Lower leg skin (tissue), 3 donors: Measurements from ENCODE around the gene CTSH.

Experiments
- POLR2A ChIP-seq, 2 donors: fragments of 450-650 bp; IDR thresholded peaks; one replicate each; pipeline ENCODE4 v1.6.1; 2016 to 2017; ENCODE audit warnings: antibody characterized with exemption in 2 of 2, mild to moderate bottlenecking in 1 of 2, moderate library complexity in 1 of 2
- TF ChIP-seq, protein P1 (sequence below), 3 donors: fragments of 450-650 bp; IDR thresholded peaks; one replicate each; pipeline ENCODE4 v1.5.1; 2016; ENCODE audit warnings: antibody characterized with exemption in 3 of 3, mild to moderate bottlenecking in 3 of 3, moderate library complexity in 2 of 3

DNA sequence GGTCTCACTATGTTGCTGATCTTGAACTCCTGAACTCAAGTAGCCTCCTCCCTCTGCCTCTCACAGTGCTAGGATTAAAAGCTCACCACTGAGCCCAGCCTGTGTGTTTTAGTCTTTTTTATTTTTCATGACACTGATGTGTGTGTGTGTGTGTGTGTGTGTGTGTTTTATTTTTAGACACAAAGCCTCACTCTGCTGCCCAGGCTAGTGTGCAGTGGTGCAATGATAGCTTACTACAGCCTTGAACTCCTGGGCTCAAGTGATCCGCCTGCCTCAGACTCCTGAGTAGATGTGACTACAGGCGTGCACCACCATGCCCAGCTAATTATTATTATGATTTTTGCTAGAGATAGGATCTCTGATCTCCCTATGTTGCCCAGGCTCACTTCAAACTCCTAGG is 23.3 kb upstream of the CTSH start:
- TF ChIP-seq, protein P1, sequence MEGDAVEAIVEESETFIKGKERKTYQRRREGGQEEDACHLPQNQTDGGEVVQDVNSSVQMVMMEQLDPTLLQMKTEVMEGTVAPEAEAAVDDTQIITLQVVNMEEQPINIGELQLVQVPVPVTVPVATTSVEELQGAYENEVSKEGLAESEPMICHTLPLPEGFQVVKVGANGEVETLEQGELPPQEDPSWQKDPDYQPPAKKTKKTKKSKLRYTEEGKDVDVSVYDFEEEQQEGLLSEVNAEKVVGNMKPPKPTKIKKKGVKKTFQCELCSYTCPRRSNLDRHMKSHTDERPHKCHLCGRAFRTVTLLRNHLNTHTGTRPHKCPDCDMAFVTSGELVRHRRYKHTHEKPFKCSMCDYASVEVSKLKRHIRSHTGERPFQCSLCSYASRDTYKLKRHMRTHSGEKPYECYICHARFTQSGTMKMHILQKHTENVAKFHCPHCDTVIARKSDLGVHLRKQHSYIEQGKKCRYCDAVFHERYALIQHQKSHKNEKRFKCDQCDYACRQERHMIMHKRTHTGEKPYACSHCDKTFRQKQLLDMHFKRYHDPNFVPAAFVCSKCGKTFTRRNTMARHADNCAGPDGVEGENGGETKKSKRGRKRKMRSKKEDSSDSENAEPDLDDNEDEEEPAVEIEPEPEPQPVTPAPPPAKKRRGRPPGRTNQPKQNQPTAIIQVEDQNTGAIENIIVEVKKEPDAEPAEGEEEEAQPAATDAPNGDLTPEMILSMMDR (IDR thresholded peaks at IDR 0.05): no peak
- TF ChIP-seq POLR2A (IDR thresholded peaks at IDR 0.05): no peak
